HG03378 (cell line): ENCODE results near the gene MRM1.

Experiments used
- ATAC-seq: cut with Tn5 transposase; IDR thresholded peaks from one replicate; pipeline ENCODE4 v1.9.1; 2021; ENCODE audit warnings: mild to moderate bottlenecking, moderate library complexity; ENCODE audit not compliant: unreplicated experiment

The MRM1 gene

DNA sequence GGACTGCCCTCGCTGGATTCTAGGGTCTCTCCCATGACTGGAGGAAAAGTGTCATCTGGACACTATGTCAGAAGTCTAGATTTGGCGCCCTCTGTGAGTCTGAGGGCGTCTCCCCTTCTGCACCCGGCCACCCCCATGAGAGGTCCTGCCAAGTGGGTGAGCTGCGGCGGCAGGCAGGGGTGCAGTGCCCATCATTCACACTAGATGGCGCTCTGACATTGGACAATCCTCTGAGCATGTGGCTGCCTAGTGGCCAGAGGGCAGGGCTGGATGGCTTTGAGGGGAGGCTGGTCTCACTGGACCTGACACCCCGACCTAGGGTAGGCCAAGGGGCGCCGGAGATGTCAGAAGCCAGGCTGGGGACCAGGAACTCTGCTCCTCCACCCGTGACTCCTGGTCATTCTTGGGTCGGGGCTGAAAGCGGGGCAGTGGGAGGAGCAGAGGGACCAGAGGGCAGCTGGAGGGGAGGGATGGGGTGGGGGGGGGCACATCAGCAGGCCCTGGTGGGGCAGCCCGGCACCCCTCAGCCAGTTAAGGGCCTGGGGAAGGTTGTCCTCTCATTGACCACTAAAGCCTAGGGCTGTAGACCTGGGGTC lies 28.0 kb downstream of the MRM1 start:
- no peak for ATAC-seq

DNA sequence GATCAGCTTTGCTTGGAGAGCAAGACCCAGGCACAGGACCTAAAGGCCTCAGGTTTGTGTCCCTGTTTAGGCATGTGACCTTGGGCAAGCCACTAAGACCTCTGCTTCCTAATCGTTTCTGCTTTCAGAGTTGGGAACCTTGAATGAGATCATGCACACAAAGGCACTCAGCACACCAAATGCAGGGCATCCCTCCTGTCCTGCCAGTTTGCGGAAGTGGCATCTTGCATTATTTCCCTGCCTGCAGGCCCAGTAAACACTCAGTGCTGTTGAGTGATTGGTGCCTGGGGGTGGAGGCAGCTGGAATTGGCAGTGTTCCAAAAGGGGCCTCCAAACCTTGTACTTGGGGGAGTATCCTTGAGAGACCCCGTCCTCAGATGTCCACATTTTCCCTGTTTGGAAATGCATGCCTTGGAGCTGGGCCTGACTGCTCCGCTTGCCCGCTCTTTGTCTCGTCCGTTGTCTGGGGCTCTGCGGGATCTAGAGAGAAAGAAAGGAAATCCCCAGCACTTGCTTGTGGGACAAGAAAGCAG lies 28.7 kb downstream of the MRM1 start:
- ATAC-seq = no peak

DNA sequence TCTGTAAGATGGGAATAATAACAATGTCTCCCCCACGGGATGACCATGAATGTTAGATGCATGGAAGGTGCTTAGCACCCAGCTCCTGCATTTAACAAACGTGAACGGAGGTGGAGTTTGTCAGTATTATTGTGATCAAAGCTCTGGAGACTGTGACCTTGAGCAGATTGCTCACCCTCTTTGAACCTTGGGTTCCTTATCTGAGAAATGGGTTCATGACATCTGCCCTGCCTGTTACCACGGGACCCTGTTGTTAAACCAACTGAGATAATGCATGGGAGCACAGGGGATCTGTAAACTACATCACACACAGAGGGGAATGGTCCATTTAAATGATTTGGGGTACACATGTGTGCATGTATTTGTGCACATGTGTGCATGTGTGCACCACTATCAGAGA lies 29.6 kb downstream of the MRM1 start:
- no peak for ATAC-seq

DNA sequence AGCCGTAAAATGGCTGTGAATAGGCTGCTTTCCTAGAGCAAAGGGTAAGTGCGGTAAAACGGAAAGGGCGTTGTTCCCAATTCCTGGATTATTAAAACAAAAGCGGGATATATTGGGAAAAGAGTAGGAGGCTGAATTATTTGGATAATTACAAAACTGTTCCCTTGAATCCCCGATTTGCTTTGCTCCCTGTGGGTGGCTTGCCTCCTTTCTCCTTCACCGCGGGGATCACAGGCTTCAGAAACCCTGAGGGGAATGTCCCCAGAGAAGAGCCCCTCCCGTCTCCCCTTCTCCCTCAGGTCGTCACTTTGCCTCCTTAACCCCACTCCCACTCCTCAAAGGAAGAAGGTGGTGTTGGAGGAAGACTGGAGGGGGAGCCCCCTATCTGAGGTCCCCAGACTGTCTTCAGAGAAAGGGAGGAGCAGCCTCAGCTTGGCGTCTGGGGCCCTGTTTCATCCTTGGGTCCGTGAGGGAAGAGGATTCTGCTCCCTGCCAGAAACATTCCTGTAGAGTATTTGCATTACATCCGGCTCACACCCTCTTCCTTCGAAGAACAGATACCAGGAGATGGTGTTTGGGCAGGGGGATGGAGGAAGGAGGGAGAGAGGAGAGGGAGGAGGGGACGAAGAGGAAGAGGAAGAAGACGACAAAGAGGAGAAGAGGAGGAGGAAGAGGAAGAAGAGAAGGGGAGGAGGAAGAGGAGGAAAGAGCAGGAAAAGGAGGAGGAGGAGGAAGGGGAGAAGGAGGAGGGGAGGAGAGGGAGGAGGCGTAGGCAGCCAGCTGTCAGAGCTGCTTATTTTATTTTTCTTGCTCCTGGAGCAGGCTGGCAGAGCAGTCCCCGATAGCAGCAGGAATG lies 31.8 kb downstream of the MRM1 start:
- ATAC-seq = no peak

DNA sequence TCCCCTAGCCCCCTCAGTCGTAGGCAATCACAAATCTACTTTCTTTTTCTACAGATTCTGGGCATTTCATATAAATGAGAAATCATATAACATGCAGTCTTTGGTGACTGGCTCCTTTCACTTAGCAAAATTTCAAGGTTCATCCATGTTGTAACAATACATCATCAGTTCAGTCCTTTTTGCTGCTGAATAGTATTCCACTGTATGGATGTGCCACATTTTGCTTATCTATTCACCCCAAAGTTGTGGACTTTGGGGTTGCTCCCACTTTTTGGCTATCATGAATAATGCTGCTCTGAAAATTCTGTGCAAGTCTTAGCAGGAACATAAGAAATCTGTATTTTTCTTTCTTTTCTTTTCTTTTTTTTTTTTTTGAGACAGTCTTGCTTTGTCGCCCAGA lies 39.0 kb downstream of the MRM1 start:
- ATAC-seq = no peak

DNA sequence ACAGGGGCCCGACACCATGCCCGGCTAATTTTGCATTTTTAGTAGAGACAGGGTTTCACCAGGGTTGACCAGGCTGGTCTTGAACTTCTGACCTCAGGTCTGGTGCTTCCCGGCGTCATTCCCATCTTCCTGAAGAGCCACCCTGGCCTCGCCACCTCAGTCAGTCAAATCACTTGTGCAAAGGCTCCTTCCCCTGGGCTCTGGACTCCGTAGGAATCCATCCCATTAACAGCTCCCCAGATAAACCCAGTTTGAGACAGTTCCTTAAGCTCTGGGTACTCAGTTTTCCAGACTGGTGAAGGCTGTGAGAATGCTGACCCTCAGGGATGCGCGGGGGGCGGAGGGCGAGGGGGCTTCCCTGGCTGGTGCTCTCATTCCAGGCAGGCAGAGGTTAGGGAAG lies 39.5 kb downstream of the MRM1 start:
- ATAC-seq = no peak

DNA sequence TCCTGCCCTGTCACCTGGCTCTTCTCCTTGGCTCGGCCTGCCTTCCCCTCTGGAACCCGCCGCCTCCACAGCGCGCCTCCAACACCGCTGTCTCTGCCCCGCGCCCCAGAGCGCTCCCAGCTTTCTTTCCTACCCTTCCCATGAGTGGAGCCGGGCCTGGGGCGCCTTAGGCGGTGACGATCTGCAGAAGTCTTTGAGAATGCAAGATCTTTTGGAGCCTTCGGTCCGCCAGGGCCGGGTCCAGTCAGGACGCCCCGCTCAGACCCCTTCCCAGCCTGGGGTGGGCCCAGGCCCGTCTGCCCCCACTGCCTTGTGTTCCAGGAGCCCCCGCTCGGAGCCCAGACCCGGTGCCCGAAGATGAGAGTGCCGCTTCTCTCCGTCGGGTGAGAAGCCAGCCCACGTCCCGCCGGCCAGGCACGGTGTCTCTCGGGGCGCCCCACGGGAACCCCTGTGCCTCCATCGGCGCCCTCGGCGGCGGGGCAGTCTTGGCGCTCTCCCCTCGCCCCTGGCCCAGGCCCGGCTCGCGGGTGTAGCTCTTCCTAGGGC lies 40.0 kb downstream of the MRM1 start:
- ATAC-seq = no peak

DNA sequence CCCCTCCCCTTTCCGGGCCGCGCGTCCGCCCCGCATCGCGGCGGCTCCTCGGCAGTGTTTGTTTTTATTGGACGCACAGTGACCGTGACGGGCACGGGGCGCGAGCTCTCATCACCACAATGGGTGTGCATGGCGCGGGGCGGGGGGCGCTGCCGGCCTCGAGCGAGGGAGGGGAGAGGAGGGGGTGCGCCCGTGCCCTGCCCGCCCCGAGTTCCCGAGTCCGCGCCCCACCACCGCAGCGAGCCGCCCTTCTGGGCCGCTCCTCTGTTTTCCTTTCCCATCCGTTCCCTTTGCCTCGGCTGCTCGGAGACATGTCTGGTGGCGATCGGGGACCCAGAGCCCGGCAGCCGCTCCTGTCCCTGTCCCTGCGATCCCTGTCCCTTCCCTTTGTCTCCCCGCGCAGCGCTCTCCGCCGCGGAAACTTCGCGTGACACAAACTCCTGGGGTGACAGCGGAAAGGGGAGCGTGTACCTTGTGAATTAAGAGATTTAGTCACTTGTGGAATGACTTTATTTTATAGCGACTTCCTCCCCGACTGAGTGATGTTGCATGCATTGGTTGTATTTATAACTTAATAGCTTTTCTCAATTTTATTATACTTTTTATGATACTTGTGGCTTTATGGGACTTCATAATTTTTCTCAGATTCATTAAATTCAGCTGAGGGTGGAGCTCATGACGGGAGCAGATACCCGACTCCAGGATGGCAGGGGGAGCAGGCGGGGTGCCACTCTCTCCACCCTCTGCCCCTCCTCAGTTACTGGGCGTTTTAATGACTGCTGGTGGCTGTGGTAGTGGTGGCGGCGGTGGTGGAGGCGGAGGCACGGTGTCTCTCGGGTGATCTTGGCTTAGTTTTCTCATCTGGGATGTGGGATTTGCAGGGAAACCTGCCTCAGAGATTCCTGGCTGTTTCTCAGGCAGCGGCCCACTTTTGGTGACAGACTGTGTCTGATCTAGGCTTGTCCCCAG lies 40.8 kb downstream of the MRM1 start:
- ATAC-seq = no peak

DNA sequence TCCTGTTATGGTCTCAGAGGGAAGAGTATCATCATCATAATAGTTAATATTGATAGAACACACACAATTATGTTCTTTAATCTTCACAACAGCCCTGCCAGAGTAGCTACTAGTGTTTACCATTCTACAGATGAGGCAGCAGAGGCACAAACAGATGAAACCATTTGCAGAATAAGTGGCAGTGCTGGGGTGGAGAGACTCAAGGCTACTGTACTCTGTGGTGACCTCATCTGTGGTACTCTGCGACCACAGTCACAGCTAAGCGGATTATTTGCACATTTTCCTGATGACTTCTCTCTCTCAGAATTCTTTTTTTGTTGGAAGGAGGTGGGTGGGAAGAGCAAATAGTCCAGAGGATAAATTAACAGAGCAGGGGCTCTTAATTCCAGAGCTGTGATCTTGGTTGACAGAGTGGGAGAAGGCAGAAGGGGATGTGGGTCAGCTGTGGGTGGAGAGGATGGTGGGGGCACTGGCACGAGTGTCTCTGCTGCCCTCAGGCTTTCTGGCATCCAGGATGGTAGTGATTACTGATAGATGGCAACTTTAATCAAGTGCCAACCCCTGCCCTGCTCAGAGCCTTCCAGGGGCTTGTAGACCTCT lies 41.8 kb downstream of the MRM1 start:
- no peak for ATAC-seq

DNA sequence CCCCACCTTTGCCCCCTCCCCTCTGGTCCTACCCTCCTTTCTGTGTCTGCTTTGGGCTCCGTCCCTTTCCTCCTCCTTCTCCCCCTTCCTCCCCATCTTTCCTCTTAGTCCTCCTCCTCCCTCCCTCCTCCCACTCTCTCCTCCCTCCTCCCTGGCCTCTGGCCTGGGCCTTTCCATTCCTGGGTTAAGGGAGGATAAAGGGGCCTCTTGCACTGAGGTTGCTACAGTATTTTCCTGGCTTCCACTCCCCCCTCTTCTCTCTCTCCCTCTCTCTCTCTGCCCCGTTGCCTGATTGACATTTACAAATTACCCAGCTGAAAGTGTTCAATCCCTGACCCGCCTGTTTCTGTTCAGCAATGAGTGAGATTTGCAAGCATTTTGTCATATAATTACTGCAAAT lies 44.0 kb downstream of the MRM1 start:
- no peak for ATAC-seq

DNA sequence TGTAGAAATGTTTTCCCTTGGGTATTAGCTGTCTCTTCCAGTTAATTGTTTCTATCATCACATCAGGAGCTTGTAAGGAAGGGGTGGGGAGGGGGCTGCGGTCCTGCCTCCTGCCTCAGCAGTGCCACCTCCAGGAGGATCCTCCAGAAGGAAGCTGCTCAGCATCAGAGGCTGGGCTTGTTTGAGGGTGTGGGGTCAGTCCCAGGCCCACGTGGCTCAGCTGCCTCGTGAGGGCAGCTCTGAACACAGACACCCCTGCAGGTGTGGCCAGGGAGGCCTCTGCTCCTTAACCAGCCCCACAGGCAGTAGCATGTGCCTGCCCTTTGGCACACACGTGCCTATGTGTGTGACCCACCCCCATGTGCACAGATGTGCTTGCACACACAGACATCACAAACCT lies 46.3 kb downstream of the MRM1 start:
- ATAC-seq = no peak

DNA sequence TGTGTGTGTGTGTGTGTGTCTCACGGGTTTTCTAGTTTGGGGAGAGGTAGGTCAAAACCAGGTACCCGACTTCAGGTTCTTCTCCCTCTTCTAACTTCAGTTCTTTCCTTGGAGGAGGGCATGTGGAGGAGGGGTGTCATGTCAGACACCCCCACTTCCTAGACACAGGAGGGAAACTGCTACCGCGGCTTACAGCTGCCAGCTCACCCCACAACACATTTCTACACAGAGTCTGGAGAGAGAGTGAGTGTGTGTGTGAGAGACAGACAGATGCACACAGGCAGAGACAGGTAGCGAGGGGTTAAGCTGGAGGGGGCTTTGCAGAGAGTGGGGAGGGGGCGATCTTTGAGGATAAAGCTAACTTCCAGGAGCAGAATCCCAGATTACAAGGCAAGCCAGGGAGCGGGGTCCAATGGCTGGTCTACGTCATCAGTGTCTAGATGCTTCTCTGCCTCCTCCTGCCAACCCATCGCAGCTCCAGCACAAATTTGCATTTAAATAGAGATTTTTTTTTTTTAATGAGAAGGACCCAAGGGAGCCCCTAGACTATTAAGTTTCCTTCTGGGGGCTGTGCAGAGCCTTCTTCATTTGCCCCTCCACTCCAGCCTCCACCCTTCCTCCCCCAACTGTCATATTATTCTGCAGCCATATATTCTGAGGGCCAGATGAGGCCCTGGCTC lies 48.9 kb downstream of the MRM1 start:
- ATAC-seq = no peak

DNA sequence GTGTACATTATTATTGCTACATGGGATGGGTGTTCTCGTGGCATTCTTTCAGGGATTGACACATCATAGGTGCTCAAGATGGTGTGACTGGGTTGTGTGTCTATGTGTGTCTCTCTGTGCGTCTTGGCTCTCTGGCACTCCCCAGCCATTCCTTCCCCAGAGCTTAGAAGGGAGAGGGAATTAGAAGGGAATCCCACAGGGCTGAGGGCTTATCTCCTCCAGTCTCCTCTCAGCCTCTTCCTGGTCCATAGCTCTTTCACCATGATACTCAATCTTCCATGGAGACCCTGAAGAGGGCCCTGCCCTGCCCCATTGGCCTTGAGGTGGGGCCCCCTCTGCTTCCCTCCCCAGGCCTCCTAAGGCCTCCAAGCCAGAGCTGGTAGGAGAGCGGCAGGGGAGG lies 52.0 kb downstream of the MRM1 start:
- ATAC-seq = no peak

DNA sequence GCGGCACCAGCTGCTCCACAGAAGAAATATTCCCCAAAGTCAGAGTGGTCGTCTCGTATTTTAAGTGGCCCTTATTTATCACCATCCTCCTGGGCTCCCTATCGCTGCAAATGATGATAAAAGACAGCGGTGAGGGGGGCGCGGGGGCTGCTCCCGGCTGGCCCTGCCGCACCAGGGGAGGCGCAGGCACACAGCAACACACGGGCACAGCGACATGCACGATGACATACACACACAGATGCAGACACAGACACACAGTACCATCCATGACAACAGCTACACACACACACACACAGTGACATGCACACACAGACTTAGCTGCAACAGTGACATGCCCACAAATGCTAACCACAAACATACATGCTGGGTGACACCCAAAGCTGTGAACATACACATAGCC lies 52.5 kb downstream of the MRM1 start:
- no peak for ATAC-seq

DNA sequence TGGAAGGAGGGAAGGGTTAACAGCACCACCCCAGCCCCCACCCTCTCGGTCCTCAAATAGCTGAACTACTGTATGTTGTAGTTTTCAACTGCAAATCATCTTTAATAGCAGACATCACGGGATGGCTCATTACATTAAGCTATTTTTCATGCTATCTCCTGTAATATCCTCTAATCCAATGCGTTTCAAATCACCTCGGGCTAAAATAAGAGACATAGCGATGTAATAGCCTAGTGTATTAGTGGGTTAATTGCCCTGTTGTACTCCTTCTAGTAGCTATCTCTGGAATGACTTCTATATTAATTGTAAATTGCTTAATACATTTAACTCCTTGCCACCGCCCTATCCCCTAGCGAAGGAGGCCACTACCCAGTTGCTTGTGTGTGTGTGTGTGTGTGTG lies 54.3 kb downstream of the MRM1 start:
- no peak for ATAC-seq

DNA sequence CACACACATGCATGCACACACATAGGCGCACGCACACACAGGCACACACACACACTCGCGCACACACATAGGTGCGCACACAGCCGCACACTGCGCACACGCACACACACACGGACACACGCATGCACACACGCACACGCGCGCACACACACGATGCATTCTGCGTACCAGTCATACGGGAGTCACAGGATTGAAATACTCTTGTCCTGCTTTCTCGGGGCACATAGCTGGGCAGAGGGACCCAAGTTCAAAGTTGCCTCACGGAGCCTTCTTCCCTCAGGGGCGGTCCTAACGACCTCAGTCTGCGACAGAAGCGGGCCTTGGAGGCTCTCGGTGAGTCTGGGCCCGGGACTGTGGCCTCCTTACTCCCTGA lies 56.0 kb downstream of the MRM1 start:
- ATAC-seq = no peak

DNA sequence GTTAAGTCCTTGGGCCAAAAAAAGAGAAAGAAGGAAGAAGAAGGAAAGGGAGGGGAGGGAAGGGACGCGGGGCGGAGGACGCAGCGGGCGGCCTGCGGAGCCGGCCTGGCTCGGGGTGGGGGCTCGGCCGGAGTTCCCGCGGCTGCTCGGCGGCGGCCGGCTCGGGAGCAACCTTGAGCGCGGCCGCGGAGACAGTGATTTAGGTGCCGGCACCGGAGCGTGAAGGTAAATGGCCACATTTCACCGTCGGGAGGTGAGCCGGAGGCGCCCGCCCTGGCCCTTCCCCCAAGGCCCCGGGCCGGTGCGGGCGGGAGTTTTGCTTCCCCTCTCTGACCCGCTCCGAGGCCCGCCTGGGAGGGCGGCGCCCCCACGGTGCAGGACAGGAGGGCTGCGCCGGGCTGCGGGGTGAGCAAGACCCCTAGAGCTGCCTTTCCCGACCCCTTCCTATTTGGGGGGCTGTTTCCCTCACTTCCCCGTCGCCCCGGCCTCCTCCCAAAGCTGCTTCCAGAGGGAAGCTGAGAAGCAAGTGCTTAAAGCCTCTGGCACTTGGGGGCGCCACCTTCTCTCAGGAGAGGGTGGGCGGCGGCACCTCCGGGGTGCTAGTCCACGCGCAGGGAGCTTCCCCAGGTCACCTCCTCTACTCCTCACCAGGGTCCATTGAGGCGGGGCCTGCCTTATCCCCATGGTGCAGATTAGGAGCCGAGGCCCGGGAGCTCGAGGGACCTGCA lies 56.5 kb downstream of the MRM1 start:
- ATAC-seq = no peak
